Right lobe of liver (tissue), 4 donors: Measurements from ENCODE around the gene PDK2.

ENCODE experiments used
- POLR2A ChIP-seq: fragments of 450-650 bp; IDR thresholded peaks from one replicate; pipeline ENCODE4 v1.6.1; 2017; ENCODE audit warnings: antibody characterized with exemption, mild to moderate bottlenecking
- TF ChIP-seq, protein P1 (sequence below), 4 donors: fragments of 200-600 bp in 3 of 4; fragments of 450-650 bp in 1 of 4; IDR thresholded peaks; one replicate each; pipeline versions ENCODE4 v1.5.1 to v1.8.0; 2016 to 2022; ENCODE audit warnings: antibody characterized with exemption in 4 of 4, mild to moderate bottlenecking in 2 of 4
- donor health status: DM: no; HTN: no; CAD: no.
- donor health status: DM: no; HTN: no; CAD: no.
- donor health status: DM: no; HTN: yes; CAD: no.

DNA sequence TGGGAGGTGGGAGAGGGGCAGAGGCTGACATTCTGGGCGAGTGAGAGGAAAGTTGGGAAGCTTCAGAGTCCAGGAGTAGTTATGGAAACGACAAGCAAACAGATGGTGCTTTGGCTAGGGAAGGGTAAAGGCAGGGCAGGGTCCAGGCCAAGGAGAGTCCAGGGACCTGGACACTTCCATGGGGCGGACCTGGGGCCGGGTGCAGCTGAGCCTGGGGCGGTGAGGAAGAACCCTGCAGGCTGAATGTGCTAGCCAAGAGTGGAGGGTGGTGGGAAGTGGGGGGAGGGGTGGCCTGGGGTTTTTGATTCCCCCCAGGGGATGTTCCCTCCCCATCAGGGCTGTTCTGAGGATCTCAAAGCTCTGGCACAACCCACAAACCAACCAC, 52.7 kb downstream of the PDK2 start:
- TF ChIP-seq, protein P1, sequence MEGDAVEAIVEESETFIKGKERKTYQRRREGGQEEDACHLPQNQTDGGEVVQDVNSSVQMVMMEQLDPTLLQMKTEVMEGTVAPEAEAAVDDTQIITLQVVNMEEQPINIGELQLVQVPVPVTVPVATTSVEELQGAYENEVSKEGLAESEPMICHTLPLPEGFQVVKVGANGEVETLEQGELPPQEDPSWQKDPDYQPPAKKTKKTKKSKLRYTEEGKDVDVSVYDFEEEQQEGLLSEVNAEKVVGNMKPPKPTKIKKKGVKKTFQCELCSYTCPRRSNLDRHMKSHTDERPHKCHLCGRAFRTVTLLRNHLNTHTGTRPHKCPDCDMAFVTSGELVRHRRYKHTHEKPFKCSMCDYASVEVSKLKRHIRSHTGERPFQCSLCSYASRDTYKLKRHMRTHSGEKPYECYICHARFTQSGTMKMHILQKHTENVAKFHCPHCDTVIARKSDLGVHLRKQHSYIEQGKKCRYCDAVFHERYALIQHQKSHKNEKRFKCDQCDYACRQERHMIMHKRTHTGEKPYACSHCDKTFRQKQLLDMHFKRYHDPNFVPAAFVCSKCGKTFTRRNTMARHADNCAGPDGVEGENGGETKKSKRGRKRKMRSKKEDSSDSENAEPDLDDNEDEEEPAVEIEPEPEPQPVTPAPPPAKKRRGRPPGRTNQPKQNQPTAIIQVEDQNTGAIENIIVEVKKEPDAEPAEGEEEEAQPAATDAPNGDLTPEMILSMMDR (IDR thresholded peaks at IDR 0.05), result no peak
- TF ChIP-seq POLR2A, result no peak
